Breast epithelium (tissue), 3 donors: ENCODE results near the gene SOWAHB.

Experiments used
- POLR2A ChIP-seq: fragments of 450-650 bp; IDR thresholded peaks from one replicate; pipeline ENCODE4 v1.6.1; 2016; ENCODE audit warnings: antibody characterized with exemption, mild to moderate bottlenecking, moderate library complexity
- POLR2AphosphoS5 ChIP-seq, 3 donors: sonication (generic); formaldehyde crosslinking; IDR thresholded peaks; one replicate each; pipeline ENCODE4 v1.6.1; 2017; ENCODE audit warnings: antibody characterized with exemption in 3 of 3
- TF ChIP-seq, protein P1 (sequence below), 3 donors: fragments of 450-650 bp; IDR thresholded peaks; one replicate each; pipeline ENCODE4 v1.5.1; 2016 to 2017; ENCODE audit warnings: antibody characterized with exemption in 3 of 3, mild to moderate bottlenecking in 3 of 3, moderate library complexity in 3 of 3

GRCh38 chr4:76947369-76947768, 49.4 kb upstream of the SOWAHB start:
- TF ChIP-seq, protein P1, sequence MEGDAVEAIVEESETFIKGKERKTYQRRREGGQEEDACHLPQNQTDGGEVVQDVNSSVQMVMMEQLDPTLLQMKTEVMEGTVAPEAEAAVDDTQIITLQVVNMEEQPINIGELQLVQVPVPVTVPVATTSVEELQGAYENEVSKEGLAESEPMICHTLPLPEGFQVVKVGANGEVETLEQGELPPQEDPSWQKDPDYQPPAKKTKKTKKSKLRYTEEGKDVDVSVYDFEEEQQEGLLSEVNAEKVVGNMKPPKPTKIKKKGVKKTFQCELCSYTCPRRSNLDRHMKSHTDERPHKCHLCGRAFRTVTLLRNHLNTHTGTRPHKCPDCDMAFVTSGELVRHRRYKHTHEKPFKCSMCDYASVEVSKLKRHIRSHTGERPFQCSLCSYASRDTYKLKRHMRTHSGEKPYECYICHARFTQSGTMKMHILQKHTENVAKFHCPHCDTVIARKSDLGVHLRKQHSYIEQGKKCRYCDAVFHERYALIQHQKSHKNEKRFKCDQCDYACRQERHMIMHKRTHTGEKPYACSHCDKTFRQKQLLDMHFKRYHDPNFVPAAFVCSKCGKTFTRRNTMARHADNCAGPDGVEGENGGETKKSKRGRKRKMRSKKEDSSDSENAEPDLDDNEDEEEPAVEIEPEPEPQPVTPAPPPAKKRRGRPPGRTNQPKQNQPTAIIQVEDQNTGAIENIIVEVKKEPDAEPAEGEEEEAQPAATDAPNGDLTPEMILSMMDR (IDR thresholded peaks at IDR 0.05) = no peak
- no peak for TF ChIP-seq POLR2A
- TF ChIP-seq POLR2AphosphoS5 (IDR thresholded peaks at IDR 0.05) = no peak
